Psoas muscle (tissue), 8 donors: ENCODE results near the gene ZDHHC4. TPM values are rescaled to one million over a fixed set of nuclear protein-coding genes. Genes with fewer than 3 reads are reported as not detected.
"Not testable (repeated sequence)": the region's sequence is repeated elsewhere in the genome, so short reads cannot be mapped to it uniquely, and the experiment has no call there.

Experiments
- ATAC-seq, 4 donors: fragments of 200-7000 bp; cut with Tn5 transposase; one replicate each; pipeline ENCODE4 v1.9.1; 2020; ENCODE audit warnings: moderate library complexity in 3 of 4, mild to moderate bottlenecking in 2 of 4
- DNase-seq, 2 donors: peaks; one replicate each; pipeline ENCODE4 v3.0.0-alpha.2; 2020
- H3K27ac ChIP-seq: fragments of 200-600 bp; one replicate; pipeline ENCODE4 v1.8.0; 2022
- H3K27me3 ChIP-seq, 3 donors: fragments of 200-600 bp in 1 of 3; one replicate each; pipeline versions ENCODE4 v1.6.1 to v1.8.0; 2013 to 2022; ENCODE audit warnings: low read length in 2 of 3, mild to moderate bottlenecking in 2 of 3, moderate library complexity in 1 of 3; ENCODE audit not compliant: insufficient read depth in 3 of 3
- H3K36me3 ChIP-seq, 2 donors: fragments of 200-600 bp in 1 of 2; one replicate each; pipeline versions ENCODE4 v1.6.1 to v1.8.0; 2013 to 2022; ENCODE audit warnings: low read depth in 1 of 2, mild to moderate bottlenecking in 1 of 2, moderate library complexity in 1 of 2; ENCODE audit not compliant: insufficient read depth in 1 of 2
- H3K4me1 ChIP-seq: fragments of 200-600 bp; one replicate; pipeline ENCODE4 v1.8.0; 2022
- H3K4me3 ChIP-seq: fragments of 200-600 bp; one replicate; pipeline ENCODE4 v1.8.0; 2022; ENCODE audit warnings: mild to moderate bottlenecking
- H3K9me3 ChIP-seq: fragments of 200-600 bp; one replicate; pipeline ENCODE4 v1.8.0; 2022
- WGBS, 3 donors: extraction: QIAGEN DNeasy Blood & Tissue Kit; methylation state at CpG; one replicate each; pipeline versions ENCODE4 v1.1.6 to v1.1.7; 2013; 5-methylcytosine and 5-hydroxymethylcytosine counted together
- intact Hi-C, 2 donors: fragments of 100-400 bp; cut with DNase I; formaldehyde crosslinking; loops; one replicate each; pipeline versions ENCODE4 v1.11.0 to v1.14.2; 2022
- polyA plus RNA-seq, 3 donors: library from polyadenylated mRNA; stranded (reverse); fragments of 200-250 nt; gene quantifications; one replicate each; pipeline ENCODE4 v1.2.3, GENCODE V29; 2013
- total RNA-seq, 4 donors: library from RNA; stranded (reverse); fragmentation: NEBNext Ultra II Directional in 2 of 4; extraction: Animal tissue kit (Norgen Biotek cat#: 25700) in 2 of 4; gene quantifications; one replicate each; pipeline versions ENCODE4 v1.2.1 to v1.2.4, GENCODE V29; 2021 to 2023
- TF ChIP-seq, protein P1 (sequence below): fragments of 200-600 bp; IDR thresholded peaks from one replicate; pipeline ENCODE4 v1.8.0; 2022; ENCODE audit warnings: antibody characterized with exemption
- donor health status: healthy with polysubstance abuse.
- donor health status: DM: no; HTN: no; CAD: no; lungs with moderate emphysema.
- donor health status: Bipolar disorder and iron deficiency.
- donor health status: healthy.
- donor health status: DM: yes; HTN: yes; CAD: no.
- donor health status: DM: no; HTN: no; CAD: no.
- donor health status: DM: no; HTN: no; CAD: no.
- donor health status: DM: yes; HTN: yes; CAD: no.

Gene ZDHHC4
- total and polyA plus RNA-seq, 7 donors = 46.7 to 112 (median 60.0) TPM

DNA sequence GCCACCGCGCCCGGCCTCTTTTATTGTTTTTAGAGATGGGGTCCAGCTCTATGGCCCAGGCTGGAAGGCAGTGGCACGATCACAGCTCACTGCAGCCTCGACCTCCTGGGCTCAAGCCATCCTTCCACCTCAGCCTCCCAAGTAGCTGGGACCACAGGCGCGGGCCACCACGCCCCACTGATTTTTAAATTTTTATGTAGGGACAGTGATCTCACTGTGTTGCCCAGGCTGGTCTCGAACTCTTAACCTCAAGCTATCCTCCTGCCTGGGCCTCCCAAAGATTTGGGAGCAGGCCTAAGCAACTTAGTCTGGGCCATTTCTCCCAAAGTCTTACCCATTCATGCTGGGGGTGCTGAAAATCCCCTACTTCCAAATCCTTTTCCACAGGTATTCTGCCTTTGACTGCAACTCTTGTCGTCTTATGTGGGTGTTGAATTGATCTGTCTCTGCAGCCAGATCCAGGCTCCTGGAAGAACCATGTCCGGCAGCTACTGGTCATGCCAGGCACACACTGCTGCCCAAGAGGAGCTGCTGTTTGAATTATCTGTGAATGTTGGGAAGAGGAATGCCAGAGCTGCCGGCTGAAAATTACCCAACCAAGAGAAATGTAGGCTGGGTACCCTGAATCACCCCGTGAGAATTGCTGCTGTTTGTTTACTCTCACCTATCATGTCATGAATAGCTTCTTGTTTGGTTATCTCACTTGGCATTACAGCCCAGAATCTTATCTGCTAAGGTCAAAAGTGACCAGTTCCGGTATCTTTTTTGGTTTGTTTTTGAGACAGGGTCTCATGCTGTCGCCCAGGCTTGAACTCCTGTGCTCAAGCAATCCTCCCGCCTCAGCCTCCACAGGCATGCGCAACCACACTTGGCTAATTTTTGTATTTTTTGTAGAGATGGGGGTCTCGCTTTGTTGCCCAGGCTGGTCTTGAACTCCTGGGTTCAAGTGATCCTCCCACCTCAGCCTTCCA is 1.1 kb downstream of the ZDHHC4 start:
- intact Hi-C loops = no loop called here
- TF ChIP-seq, protein P1, sequence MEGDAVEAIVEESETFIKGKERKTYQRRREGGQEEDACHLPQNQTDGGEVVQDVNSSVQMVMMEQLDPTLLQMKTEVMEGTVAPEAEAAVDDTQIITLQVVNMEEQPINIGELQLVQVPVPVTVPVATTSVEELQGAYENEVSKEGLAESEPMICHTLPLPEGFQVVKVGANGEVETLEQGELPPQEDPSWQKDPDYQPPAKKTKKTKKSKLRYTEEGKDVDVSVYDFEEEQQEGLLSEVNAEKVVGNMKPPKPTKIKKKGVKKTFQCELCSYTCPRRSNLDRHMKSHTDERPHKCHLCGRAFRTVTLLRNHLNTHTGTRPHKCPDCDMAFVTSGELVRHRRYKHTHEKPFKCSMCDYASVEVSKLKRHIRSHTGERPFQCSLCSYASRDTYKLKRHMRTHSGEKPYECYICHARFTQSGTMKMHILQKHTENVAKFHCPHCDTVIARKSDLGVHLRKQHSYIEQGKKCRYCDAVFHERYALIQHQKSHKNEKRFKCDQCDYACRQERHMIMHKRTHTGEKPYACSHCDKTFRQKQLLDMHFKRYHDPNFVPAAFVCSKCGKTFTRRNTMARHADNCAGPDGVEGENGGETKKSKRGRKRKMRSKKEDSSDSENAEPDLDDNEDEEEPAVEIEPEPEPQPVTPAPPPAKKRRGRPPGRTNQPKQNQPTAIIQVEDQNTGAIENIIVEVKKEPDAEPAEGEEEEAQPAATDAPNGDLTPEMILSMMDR = no peak
- H3K27ac ChIP-seq = peak overlapping the region; percentile 95
- DNase-seq (no peak), ATAC-seq (no peak)
- no peaks in the 10 kb centered on the region for H3K27me3 ChIP-seq
- H3K4me1 ChIP-seq = peaks cover 5% of the 10 kb centered on the region
- peak overlapping the region; percentile 82 for H3K4me3 ChIP-seq
- no peaks in the 10 kb centered on the region for H3K9me3 ChIP-seq
- WGBS, 3 donors = 82 to 85% (median 84%) methylated on average over 18 of the region's 18 CpGs
- peaks cover 12 to 51% of the 10 kb centered on the region in 2 donors for H3K36me3 ChIP-seq

DNA sequence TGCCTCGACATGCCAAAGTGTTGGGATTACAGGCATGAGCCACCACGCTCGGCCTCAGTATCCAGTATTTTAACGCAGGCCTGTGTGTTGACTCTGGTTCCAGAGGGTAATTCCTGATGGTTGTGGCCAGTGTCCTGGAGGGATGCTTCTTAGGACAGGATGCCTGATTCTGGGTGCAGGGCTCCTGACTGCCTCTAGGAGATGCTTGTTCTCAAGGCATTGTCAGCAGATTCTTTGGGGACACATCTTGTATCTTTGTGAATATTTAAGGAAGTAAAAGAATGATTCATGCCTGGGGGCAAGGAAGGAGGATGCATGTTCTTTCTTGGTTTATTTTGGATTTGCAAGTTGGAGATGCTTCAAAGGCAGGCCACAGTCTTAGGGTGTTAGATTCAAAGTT is 2.2 kb downstream of the ZDHHC4 start:
- no peak overlapping the region for H3K27ac ChIP-seq
- DNase-seq (no peak), ATAC-seq (no peak)
- TF ChIP-seq, protein P1 = no peak
- 84 to 93% (median 92%) methylated on average over 4 of the region's 4 CpGs for WGBS, 3 donors
- intact Hi-C loops = no loop called here
- H3K4me3 ChIP-seq = no peak overlapping the region
- H3K9me3 ChIP-seq = no peaks in the 10 kb centered on the region
- H3K36me3 ChIP-seq = peaks cover 16 to 61% of the 10 kb centered on the region in 2 donors
- H3K27me3 ChIP-seq = no peaks in the 10 kb centered on the region
- peaks cover 5% of the 10 kb centered on the region for H3K4me1 ChIP-seq

DNA sequence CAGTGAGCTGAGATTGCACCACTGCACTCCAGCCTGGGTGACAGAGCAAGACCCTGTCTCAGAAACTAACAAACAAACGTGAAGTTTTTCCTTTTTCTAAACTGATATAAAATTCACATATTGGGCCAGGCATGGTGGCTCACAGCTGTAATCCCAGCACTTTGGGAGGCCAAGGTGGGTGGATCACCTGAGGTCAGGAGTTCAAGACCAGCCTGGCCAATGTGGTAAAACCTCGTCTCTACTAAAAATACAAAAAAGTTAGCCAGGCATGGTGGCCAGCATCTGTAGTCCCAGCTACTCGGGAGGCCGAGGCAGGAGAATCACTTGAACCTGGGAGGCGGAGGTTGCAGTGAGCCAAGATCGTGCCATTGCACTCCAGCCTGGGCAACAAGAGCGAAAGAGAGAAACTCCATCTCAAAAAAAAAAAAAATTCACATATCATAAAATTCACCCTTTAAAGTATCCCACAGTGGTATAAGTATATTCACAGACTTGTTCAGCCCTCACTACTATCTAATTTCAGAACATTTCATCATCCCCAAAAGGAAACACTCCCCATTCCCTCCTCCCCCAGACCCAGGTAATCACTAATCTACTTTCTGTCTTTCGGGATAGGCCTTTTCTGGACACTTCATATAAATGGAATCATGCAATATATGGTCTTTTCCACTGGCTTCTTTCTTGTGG is 8.6 kb downstream of the ZDHHC4 start:
- intact Hi-C loops, DNase-seq, ATAC-seq, H3K9me3 ChIP-seq, H3K27me3 ChIP-seq, H3K4me1 ChIP-seq, H3K27ac ChIP-seq, H3K4me3 ChIP-seq: not testable (repeated sequence)
- 85 to 96% (median 87%) methylated on average over 8 of the region's 8 CpGs for WGBS, 3 donors
- H3K36me3 ChIP-seq = peaks cover 15 to 85% of the 10 kb centered on the region in 2 donors

DNA sequence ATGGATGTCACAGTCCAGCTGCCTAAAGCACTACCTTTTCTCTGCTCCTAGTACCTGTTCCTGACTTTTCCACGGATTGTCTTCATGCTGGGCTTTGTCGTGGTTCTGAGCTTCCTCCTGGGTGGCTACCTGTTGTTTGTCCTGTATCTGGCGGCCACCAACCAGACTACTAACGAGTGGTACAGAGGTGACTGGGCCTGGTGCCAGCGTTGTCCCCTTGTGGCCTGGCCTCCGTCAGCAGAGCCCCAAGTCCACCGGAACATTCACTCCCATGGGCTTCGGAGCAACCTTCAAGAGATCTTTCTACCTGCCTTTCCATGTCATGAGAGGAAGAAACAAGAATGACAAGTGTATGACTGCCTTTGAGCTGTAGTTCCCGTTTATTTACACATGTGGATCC is 11.3 kb downstream of the ZDHHC4 start:
- Histone ChIP-seq H3K9me3 (no peaks in the 10 kb centered on the region), H3K4me1 (peaks cover 14% of the 10 kb centered on the region), H3K36me3 (peaks cover 7 to 82% of the 10 kb centered on the region in 2 donors), H3K4me3 (no peak overlapping the region), H3K27me3 (no peaks in the 10 kb centered on the region), H3K27ac (no peak overlapping the region)
- TF ChIP-seq, protein P1 = no peak
- ATAC-seq (no peak), DNase-seq (no peak)
- intact Hi-C loops = loop anchor here in 1 of 2 donors (2.0 kb wide), 1 partner anchor 50 kb away; no protein-coding TSS in a partner anchor
- WGBS, 3 donors = 70 to 85% (median 70%) methylated on average over 9 of the region's 9 CpGs
